Transverse colon (tissue), 4 donors: ENCODE measurements around the gene TYW1. TPM values are rescaled to one million over a fixed set of nuclear protein-coding genes. Genes with fewer than 3 reads are reported as not detected.
"Not testable (repeated sequence)": the region's sequence is repeated elsewhere in the genome, so short reads cannot be mapped to it uniquely, and the experiment has no call there.

Source experiments
- DNase-seq: peaks from one replicate; pipeline ENCODE4 v3.0.0-alpha.2; 2019
- H3K27ac ChIP-seq, 4 donors: fragments of 200-600 bp; sonication (generic); 2 replicates each; pipeline ENCODE4 v1.5.1; 2016 to 2018; ENCODE audit warnings: inconsistent platforms in 4 of 4
- H3K27me3 ChIP-seq: fragments of 200-600 bp; sonication (generic); 2 replicates; pipeline ENCODE4 v1.5.1; 2017; ENCODE audit warnings: inconsistent platforms
- H3K36me3 ChIP-seq, 4 donors: fragments of 200-600 bp; sonication (generic); 2 replicates each; pipeline ENCODE4 v1.5.1; 2017 to 2019; ENCODE audit warnings: inconsistent platforms in 4 of 4
- H3K4me1 ChIP-seq, 4 donors: fragments of 200-600 bp; sonication (generic); 2 replicates each; pipeline ENCODE4 v1.5.1; 2017 to 2020; ENCODE audit warnings: inconsistent platforms in 4 of 4
- H3K4me3 ChIP-seq, 4 donors: fragments of 200-600 bp; sonication (generic); 1 replicate in 1 of 4; 2 replicates in 3 of 4; pipeline versions ENCODE4 v1.5.1 to v1.6.1; 2017 to 2019; ENCODE audit warnings: inconsistent platforms in 4 of 4
- H3K9me3 ChIP-seq, 2 donors: fragments of 200-600 bp; sonication (generic); 2 replicates each; pipeline ENCODE4 v1.5.1; 2017 to 2019; ENCODE audit warnings: inconsistent platforms in 2 of 2
- EP300 ChIP-seq: sonication (generic); formaldehyde crosslinking; IDR thresholded peaks from one replicate; pipeline ENCODE4 v1.6.1; 2017; ENCODE audit warnings: antibody characterized with exemption, low read depth
- POLR2A ChIP-seq: fragments of 450-650 bp; IDR thresholded peaks from one replicate; pipeline ENCODE4 v1.6.1; 2016; ENCODE audit warnings: antibody characterized with exemption, mild to moderate bottlenecking, moderate library complexity
- POLR2AphosphoS5 ChIP-seq, 3 donors: sonication (generic); formaldehyde crosslinking; IDR thresholded peaks; one replicate each; pipeline ENCODE4 v1.6.1; 2016; ENCODE audit warnings: antibody characterized with exemption in 3 of 3
- WGBS, 2 donors: methylation state at CpG; one replicate each; pipeline ENCODE4 v1.1.5; 2018; ENCODE audit warnings: low coverage in 1 of 2; 5-methylcytosine and 5-hydroxymethylcytosine counted together
- in situ Hi-C, 4 donors: fragments of 200-750 bp; cut with MboI; loops; one replicate each; pipeline versions ENCODE4 v1.15.0 to v1.15.1; 2017; ENCODE audit warnings: low sequenced_read_pairs in 3 of 4, low pct_ligation_motif_present in 1 of 4, low pct_unique_long_range_greater_than_20kb in 1 of 4
- intact Hi-C: fragments of 100-400 bp; cut with DNase I; formaldehyde crosslinking; loops from one replicate; pipeline ENCODE4 v1.15.1; 2023; ENCODE audit warnings: low total_unique reads
- small RNA-seq, 4 donors: library from RNA; depleted of rRNA; stranded (forward); fragments of <200 nt; gene quantifications; one replicate each; pipeline ENCODE3, GENCODE V24; 2016
- total RNA-seq, 4 donors: library from RNA; depleted of rRNA; stranded (reverse); fragments of >200 nt; gene quantifications; one replicate each; pipeline ENCODE4 v1.1.0, GENCODE V29; 2016
- TF ChIP-seq, protein P1 (sequence below), 5 experiments: fragments of 200-600 bp in 3 of 5; fragments of 450-650 bp in 2 of 5; sonication (generic) in 3 of 5; IDR thresholded peaks; 1 replicate in 2 of 5; 2 replicates in 3 of 5; pipeline ENCODE4 v1.5.1; 2016 to 2017; ENCODE audit warnings: antibody characterized with exemption in 5 of 5, inconsistent platforms in 3 of 5, mild to moderate bottlenecking in 2 of 5, moderate library complexity in 1 of 5

The TYW1 gene
- total RNA-seq, 4 donors from 2014 or later: 24.3 to 87.8 (median 27.5) TPM

DNA sequence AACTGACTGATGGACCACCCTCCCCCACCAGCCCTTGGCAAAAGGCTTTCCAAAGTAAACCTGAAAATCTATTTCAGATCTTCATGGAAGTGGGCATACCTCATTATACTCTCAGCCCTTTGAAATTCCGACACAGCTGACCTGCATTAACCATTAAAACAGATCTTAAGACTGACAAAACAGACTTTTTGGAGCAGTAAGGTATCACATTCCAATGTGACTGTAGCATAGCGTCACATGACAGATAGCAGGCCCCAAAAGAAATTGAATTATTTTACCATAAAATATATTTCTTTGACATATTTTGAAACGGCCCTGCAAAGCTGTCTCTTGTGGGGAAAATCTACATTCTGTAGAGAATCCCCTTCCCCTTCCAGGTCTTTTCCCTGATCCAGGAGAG lies 269.4 kb downstream of the TYW1 start:
- 86 to 89% methylated on average over 3 of the region's 3 CpGs for WGBS, 2 donors
- H3K4me1 ChIP-seq, H3K27me3 ChIP-seq, H3K4me3 ChIP-seq, H3K36me3 ChIP-seq, H3K9me3 ChIP-seq, H3K27ac ChIP-seq, in situ Hi-C loops, intact Hi-C loops, DNase-seq: not testable (repeated sequence)

DNA sequence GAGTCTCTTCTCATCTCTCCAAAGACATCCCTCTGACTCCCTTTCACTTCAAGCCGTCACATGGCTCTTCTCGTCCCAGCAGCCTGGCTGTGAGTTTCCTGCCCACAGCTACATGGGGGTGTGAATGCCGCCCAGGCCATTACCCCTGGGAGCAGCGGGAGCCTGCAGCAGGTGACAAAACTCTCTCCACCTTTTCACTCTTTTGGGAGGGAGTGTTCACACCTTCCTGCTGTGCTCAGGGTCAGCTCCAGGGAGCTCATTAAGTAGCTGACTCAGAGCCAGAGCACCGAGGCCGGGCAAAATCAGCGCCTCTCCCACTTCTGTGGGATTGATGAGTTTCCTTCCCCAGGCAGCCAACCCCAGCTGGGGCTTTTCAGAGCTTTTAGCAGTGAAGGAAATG lies 271.3 kb downstream of the TYW1 start:
- intact Hi-C loops (no loop called here), in situ Hi-C loops (no loop called here)
- H3K27ac ChIP-seq: no peak overlapping the region
- no peak for TF ChIP-seq POLR2AphosphoS5 (IDR thresholded peaks at IDR 0.05)
- no peak for TF ChIP-seq EP300
- TF ChIP-seq, protein P1, sequence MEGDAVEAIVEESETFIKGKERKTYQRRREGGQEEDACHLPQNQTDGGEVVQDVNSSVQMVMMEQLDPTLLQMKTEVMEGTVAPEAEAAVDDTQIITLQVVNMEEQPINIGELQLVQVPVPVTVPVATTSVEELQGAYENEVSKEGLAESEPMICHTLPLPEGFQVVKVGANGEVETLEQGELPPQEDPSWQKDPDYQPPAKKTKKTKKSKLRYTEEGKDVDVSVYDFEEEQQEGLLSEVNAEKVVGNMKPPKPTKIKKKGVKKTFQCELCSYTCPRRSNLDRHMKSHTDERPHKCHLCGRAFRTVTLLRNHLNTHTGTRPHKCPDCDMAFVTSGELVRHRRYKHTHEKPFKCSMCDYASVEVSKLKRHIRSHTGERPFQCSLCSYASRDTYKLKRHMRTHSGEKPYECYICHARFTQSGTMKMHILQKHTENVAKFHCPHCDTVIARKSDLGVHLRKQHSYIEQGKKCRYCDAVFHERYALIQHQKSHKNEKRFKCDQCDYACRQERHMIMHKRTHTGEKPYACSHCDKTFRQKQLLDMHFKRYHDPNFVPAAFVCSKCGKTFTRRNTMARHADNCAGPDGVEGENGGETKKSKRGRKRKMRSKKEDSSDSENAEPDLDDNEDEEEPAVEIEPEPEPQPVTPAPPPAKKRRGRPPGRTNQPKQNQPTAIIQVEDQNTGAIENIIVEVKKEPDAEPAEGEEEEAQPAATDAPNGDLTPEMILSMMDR (IDR thresholded peaks at IDR 0.05): no peak
- no peak for TF ChIP-seq POLR2A
- no peak overlapping the region for H3K4me3 ChIP-seq
- no peaks in the 10 kb centered on the region for H3K9me3 ChIP-seq
- no peaks in the 10 kb centered on the region for H3K36me3 ChIP-seq
- no peaks in the 10 kb centered on the region for H3K27me3 ChIP-seq
- no peaks in the 10 kb centered on the region for H3K4me1 ChIP-seq
- DNase-seq: no peak
- 91% methylated on average over 7 of the region's 7 CpGs; no CpG with 5 or more reads in 1 of the 2 donors for WGBS, 2 donors

DNA sequence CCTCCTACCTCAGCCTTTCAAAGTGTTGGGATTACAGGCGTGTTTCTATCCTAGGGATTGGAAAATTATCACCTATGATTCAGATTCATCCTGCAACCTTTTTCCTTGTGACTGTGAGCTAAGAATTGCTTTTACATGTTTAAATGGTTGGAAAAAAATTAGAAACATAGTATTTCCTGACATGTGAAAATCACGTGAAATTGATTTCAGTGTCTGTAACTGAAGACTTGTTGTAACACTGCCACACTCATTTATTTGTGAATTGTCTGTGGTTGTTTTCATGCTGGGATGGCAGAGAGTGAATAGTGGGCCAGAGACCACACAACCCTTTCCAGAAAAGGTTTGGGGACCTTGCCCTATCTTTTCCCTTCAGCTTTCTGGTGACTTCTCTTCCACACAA lies 273.3 kb downstream of the TYW1 start:
- H3K9me3 ChIP-seq, H3K27ac ChIP-seq, intact Hi-C loops, in situ Hi-C loops, H3K4me3 ChIP-seq, H3K27me3 ChIP-seq, DNase-seq, H3K36me3 ChIP-seq, H3K4me1 ChIP-seq: not testable (repeated sequence)
- 86 to 89% methylated on average over 1 to 2 of the region's 2 CpGs for WGBS, 2 donors

Small RNA genes within 50 kb of the gene (small RNA-seq; reads per million reads assigned to genes)
- 0 reads per million in 4 donors for gene AC073089.1
- gene MIR4650-1: 0 reads per million in 4 donors
- 0 reads per million in 4 donors for gene RN7SL43P

Other genes starting within 250 kb of the TYW1 start
- gene TMEM248, start 75.6 kb upstream of the TYW1 start, total RNA-seq: 100 to 1,000 TPM in 3 of 4 donors, 10 to 100 TPM in 1; 95.9 to 595 (median 166) TPM
- gene SBDS, start 1.2 kb upstream of the TYW1 start, total RNA-seq: 100 to 1,000 TPM in 2 of 4 donors, 10 to 100 TPM in 2; 32.4 to 123 (median 95.8) TPM